Hypothalamus (tissue), 51 donors: ENCODE measurements around the gene AIF1L.

Experiments
- DNase-seq, 51 donors: peaks; one replicate each; lab custom pipeline; 2025; lab: John Stamatoyannopoulos, UW

The AIF1L gene

GRCh38 chr9:131076347-131077195 lies 19.8 kb upstream of the AIF1L start:
- peak in 11 of 51 donors; percentile 18 to 59 (median 37) for DNase-seq

GRCh38 chr9:131078427-131079366 lies 17.6 kb upstream of the AIF1L start:
- no peak for DNase-seq

GRCh38 chr9:131080589-131080988 lies 15.7 kb upstream of the AIF1L start:
- no peak for DNase-seq

- no peak for DNase-seq
Measured at GRCh38 chr9:131081868-131082267, 14.5 kb upstream of the AIF1L start.

- DNase-seq: no peak
Measured at GRCh38 chr9:131082774-131083512, 13.4 kb upstream of the AIF1L start.

GRCh38 chr9:131084661-131085369 lies 11.5 kb upstream of the AIF1L start:
- no peak for DNase-seq

- DNase-seq: no peak
Measured at GRCh38 chr9:131085370-131086122, 10.8 kb upstream of the AIF1L start.

- DNase-seq: no peak
Measured at GRCh38 chr9:131087354-131087893, 8.9 kb upstream of the AIF1L start.

- DNase-seq: no peak
Measured at GRCh38 chr9:131090025-131090787, 6.1 kb upstream of the AIF1L start.

- DNase-seq: no peak
Measured at GRCh38 chr9:131091352-131091992, 4.9 kb upstream of the AIF1L start.

GRCh38 chr9:131092030-131092429 lies 4.3 kb upstream of the AIF1L start:
- DNase-seq: no peak

- DNase-seq: no peak
Measured at GRCh38 chr9:131092548-131093440, 3.5 kb upstream of the AIF1L start.

- DNase-seq: no peak
Measured at GRCh38 chr9:131094015-131094414, 2.3 kb upstream of the AIF1L start.

GRCh38 chr9:131094622-131095021 lies 1.7 kb upstream of the AIF1L start:
- DNase-seq: peak in 1 of 51 donors; percentile 32

- no peak for DNase-seq
Measured at GRCh38 chr9:131095666-131096268, 564 bp upstream of the AIF1L start.
